ENCODE data around the gene PKP2. TPM values are rescaled to one million over a fixed set of nuclear protein-coding genes. Genes with fewer than 3 reads are reported as not detected.
"Not testable (repeated sequence)": the region's sequence is repeated elsewhere in the genome, so short reads cannot be mapped to it uniquely, and the experiment has no call there.

Gene PKP2
- total RNA-seq, 1 donor from 2014 or later: not detected

DNA sequence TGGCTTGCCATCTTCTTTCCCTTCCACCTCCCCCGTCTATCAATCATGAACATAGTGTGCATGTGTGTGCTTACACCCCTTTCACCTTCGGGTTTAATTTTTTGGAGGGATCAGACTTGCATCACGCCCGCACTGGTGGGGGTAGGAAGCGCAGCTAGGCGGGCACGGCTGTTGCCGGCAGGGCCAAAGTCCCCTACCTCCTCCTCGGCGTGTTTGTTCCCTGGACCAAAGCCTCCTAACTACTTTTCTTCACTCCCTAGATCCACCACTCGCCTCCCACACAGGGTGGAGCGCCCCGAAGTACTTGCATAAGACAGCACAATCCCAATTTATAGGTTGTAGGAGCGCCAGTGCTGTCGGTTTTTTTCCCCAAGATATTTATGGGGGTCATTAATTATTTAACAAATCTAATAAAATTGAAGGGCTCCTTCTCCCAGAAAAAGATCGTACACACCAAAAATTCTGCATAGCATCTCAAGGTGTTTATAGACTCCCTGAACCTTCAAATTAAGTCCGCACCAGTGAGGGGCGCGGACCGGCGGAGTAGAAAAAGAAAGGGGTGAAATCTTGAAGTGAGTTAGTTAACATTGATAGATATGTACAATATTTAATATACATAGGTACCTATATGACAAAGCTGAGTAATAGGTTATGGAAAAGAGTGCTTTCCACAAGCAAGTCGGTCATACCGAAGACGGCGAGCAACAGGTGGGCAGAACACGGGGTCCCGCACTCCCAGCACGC lies 717 bp downstream of the PKP2 start:
- peaks cover 50% of the 10 kb centered on the region for H3K27me3 Mint-ChIP-seq
- no peaks in the 10 kb centered on the region for H3K36me3 Mint-ChIP-seq (ENCODE audit: low read depth)
- DNase-seq: no peak
- H3K4me1 Mint-ChIP-seq: peaks cover 12% of the 10 kb centered on the region
- ChIA-PET POLR2A (no interaction called here), CTCF (no interaction called here)
- no peak overlapping the region for H3K27ac Mint-ChIP-seq
- ATAC-seq (ENCODE audit: low read depth): no peak
- TF ChIP-seq, protein P1, sequence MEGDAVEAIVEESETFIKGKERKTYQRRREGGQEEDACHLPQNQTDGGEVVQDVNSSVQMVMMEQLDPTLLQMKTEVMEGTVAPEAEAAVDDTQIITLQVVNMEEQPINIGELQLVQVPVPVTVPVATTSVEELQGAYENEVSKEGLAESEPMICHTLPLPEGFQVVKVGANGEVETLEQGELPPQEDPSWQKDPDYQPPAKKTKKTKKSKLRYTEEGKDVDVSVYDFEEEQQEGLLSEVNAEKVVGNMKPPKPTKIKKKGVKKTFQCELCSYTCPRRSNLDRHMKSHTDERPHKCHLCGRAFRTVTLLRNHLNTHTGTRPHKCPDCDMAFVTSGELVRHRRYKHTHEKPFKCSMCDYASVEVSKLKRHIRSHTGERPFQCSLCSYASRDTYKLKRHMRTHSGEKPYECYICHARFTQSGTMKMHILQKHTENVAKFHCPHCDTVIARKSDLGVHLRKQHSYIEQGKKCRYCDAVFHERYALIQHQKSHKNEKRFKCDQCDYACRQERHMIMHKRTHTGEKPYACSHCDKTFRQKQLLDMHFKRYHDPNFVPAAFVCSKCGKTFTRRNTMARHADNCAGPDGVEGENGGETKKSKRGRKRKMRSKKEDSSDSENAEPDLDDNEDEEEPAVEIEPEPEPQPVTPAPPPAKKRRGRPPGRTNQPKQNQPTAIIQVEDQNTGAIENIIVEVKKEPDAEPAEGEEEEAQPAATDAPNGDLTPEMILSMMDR (IDR thresholded peaks at IDR 0.05): no peak
- intact Hi-C loops (cut with micrococcal nuclease): loop anchor here (10.0 kb wide), 1 partner anchor 1129 kb away; the partner anchor contains the start of gene ALG10
- no peaks in the 10 kb centered on the region for H3K9me3 Mint-ChIP-seq
- peak overlapping the region; percentile 78 for H3K4me3 Mint-ChIP-seq

DNA sequence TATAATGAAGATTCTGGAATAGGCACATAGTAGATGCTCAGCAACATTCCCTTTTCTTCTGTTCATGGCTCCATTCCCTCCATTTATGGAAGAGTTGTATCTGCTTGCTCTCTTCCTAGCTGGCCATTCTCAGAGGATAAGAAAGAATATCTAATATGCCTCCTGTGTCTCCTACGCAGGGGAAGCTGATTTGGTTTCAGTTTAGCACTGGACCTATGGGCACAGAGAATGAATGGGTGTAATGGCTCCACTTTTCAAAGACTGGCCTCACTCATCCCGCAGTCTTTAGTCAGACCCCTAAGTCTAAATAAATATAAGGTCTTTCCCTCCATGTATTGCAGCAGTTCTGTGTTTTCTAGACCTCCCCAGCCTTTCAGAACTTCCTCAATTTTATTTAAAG lies 2.0 kb downstream of the PKP2 start:
- Mint-ChIP-seq H3K4me1 (peaks cover 12% of the 10 kb centered on the region), H3K9me3 (no peaks in the 10 kb centered on the region), H3K4me3 (no peak overlapping the region)

DNA sequence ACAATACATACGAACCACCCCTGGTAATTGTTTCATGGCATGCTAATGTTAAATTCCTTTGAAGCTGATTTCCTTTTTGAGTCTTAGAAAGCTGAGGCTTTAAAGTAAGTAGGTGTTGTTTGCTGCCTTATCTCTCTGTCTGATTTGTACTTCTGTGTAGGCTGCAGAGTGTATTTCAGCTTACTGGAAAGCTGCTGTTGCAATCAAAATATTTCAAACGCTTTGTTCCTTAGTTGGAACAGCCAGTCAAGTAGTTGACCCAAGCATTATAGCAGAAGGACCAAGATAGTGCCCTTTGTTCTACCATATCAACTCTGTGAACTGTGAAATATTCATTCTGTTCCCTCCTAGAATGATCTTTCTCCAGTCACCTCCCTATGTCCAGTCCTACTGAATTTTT lies 3.1 kb downstream of the PKP2 start:
- H3K9me3 Mint-ChIP-seq: no peaks in the 10 kb centered on the region

More for the DNA sequence above, 2.0 kb downstream of the PKP2 start:
- no peak for DNase-seq
- intact Hi-C loops (cut with micrococcal nuclease): loop anchor here (10.0 kb wide), 1 partner anchor 1130 kb away; the partner anchor contains the start of gene ALG10
- CTCF ChIA-PET: no interaction called here
- no peak for ATAC-seq (ENCODE audit: low read depth)
- Mint-ChIP-seq H3K27me3 (peaks cover 51% of the 10 kb centered on the region), H3K27ac (no peak overlapping the region), H3K36me3 (ENCODE audit: low read depth) (no peaks in the 10 kb centered on the region)
- TF ChIP-seq, protein P1 (IDR thresholded peaks at IDR 0.05): no peak
- POLR2A ChIA-PET: no interaction called here

DNA sequence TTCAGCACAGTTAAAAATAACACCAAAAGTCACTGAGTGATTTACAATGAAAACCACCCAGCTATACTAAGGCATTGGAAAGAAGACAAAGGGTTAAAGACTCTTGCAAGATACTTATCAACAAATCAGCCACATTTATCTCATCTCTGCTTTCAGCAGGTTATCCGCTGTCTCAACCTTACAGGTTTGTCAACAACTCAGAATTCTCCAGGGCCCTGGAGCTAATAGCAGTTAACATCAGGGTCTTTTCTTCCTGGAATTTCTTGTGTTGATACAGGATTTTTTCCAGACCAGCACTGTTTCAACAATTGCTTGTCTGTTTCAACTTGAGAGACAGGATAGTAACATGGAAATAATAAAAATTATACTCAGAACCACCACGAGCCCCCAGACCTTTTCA lies 3.5 kb downstream of the PKP2 start:
- no peak overlapping the region for H3K4me3 Mint-ChIP-seq
- ATAC-seq (ENCODE audit: low read depth) (no peak), DNase-seq (no peak)
- intact Hi-C loops (cut with micrococcal nuclease): loop anchor here (10.0 kb wide), 1 partner anchor 1132 kb away; the partner anchor contains the start of gene ALG10
- H3K4me1 Mint-ChIP-seq: peaks cover 12% of the 10 kb centered on the region
- POLR2A ChIA-PET: no interaction called here
- CTCF ChIA-PET: no interaction called here
- no peaks in the 10 kb centered on the region for H3K9me3 Mint-ChIP-seq
- TF ChIP-seq, protein P1 (IDR thresholded peaks at IDR 0.05): no peak
- H3K36me3 Mint-ChIP-seq (ENCODE audit: low read depth): no peaks in the 10 kb centered on the region
- no peak overlapping the region for H3K27ac Mint-ChIP-seq
- peaks cover 43% of the 10 kb centered on the region for H3K27me3 Mint-ChIP-seq

More for the DNA sequence above, 3.1 kb downstream of the PKP2 start:
- ATAC-seq (ENCODE audit: low read depth) (no peak), DNase-seq (no peak)
- Mint-ChIP-seq H3K36me3 (ENCODE audit: low read depth) (no peaks in the 10 kb centered on the region), H3K4me1 (peaks cover 12% of the 10 kb centered on the region), H3K27ac (no peak overlapping the region), H3K27me3 (peaks cover 45% of the 10 kb centered on the region), H3K4me3 (no peak overlapping the region)
- intact Hi-C loops (cut with micrococcal nuclease): loop anchor here (10.0 kb wide), 1 partner anchor 1131 kb away; the partner anchor contains the start of gene ALG10
- TF ChIP-seq, protein P1 (IDR thresholded peaks at IDR 0.05): no peak
- CTCF ChIA-PET: no interaction called here
- POLR2A ChIA-PET: no interaction called here

DNA sequence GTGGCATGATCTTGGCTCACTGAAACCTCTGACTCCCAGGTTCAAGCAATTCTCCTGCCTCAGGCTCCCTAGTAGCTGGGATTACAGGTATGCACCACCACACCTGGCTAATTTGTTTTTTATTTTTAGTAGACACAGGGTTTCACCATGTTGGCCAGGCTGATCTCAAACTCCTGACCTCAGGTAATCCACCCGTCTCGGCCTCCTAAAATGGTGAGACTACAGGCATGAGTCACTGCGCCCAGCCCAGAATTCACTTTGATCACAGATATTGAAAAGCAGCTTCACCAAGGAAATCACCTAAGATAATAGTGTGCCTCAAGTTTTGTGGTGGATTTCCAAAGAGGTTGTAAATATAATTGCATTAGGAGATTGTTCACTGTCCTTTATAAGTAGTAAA lies 4.2 kb downstream of the PKP2 start:
- H3K9me3 Mint-ChIP-seq; H3K27ac Mint-ChIP-seq; DNase-seq; H3K36me3 Mint-ChIP-seq (ENCODE audit: low read depth); CTCF ChIA-PET; H3K4me3 Mint-ChIP-seq; POLR2A ChIA-PET; ATAC-seq (ENCODE audit: low read depth): not testable (repeated sequence)
- Mint-ChIP-seq H3K27me3 (peaks cover 37% of the 10 kb centered on the region), H3K4me1 (peaks cover 11% of the 10 kb centered on the region)
- intact Hi-C loops (cut with micrococcal nuclease): loop anchor here (10.0 kb wide), 1 partner anchor 1132 kb away; the partner anchor contains the start of gene ALG10
